Epithelial cell of prostate (primary cell): ENCODE results near the gene UPB1.

Source experiments
- DNase-seq: peaks from one replicate; pipeline ENCODE4 v3.0.0-alpha.2; 2011; ENCODE audit warnings: low read depth, low spot score
- H3K27ac ChIP-seq: fragments of 450-650 bp; 2 replicates; pipeline ENCODE4 v1.5.1; 2017; ENCODE audit warnings: mild to moderate bottlenecking

The UPB1 gene

GRCh38 chr22:24502541-24502940 is 7.4 kb downstream of the UPB1 start:
- DNase-seq, result no peak
- no peak overlapping the region for H3K27ac ChIP-seq

- H3K27ac ChIP-seq, result no peak overlapping the region
- no peak for DNase-seq
Observed at GRCh38 chr22:24503137-24503842, 8.2 kb downstream of the UPB1 start.

GRCh38 chr22:24503843-24504338 is 8.8 kb downstream of the UPB1 start:
- no peak overlapping the region for H3K27ac ChIP-seq
- DNase-seq, result no peak

- no peak overlapping the region for H3K27ac ChIP-seq
- DNase-seq, result no peak
Observed at GRCh38 chr22:24504540-24504939, 9.4 kb downstream of the UPB1 start.

- DNase-seq, result no peak
- H3K27ac ChIP-seq, result no peak overlapping the region
Observed at GRCh38 chr22:24504956-24505736, 10.0 kb downstream of the UPB1 start.

GRCh38 chr22:24506802-24507438 is 11.8 kb downstream of the UPB1 start:
- DNase-seq, result no peak
- H3K27ac ChIP-seq, result no peak overlapping the region

GRCh38 chr22:24507716-24508115 is 12.6 kb downstream of the UPB1 start:
- H3K27ac ChIP-seq, result no peak overlapping the region
- DNase-seq, result no peak

GRCh38 chr22:24510637-24511625 is 15.8 kb downstream of the UPB1 start:
- DNase-seq, result no peak
- no peak overlapping the region for H3K27ac ChIP-seq

- no peak for DNase-seq
- H3K27ac ChIP-seq, result no peak overlapping the region
Observed at GRCh38 chr22:24512043-24512442, 16.9 kb downstream of the UPB1 start.

GRCh38 chr22:24513378-24514240 is 18.5 kb downstream of the UPB1 start:
- DNase-seq, result no peak
- H3K27ac ChIP-seq, result no peak overlapping the region

GRCh38 chr22:24514241-24515026 is 19.3 kb downstream of the UPB1 start:
- no peak overlapping the region for H3K27ac ChIP-seq
- DNase-seq, result no peak

GRCh38 chr22:24515027-24515338 is 19.9 kb downstream of the UPB1 start:
- no peak overlapping the region for H3K27ac ChIP-seq
- DNase-seq, result no peak

- DNase-seq, result no peak
- no peak overlapping the region for H3K27ac ChIP-seq
Observed at GRCh38 chr22:24516301-24516737, 21.2 kb downstream of the UPB1 start.

GRCh38 chr22:24517446-24517845 is 22.3 kb downstream of the UPB1 start:
- H3K27ac ChIP-seq, result no peak overlapping the region
- DNase-seq, result no peak

GRCh38 chr22:24518228-24518627 is 23.1 kb downstream of the UPB1 start:
- no peak overlapping the region for H3K27ac ChIP-seq
- DNase-seq, result no peak

GRCh38 chr22:24518771-24519485 is 23.8 kb downstream of the UPB1 start:
- DNase-seq, result no peak
- H3K27ac ChIP-seq, result no peak overlapping the region

GRCh38 chr22:24519496-24519895 is 24.4 kb downstream of the UPB1 start:
- no peak for DNase-seq
- no peak overlapping the region for H3K27ac ChIP-seq

- DNase-seq, result peak; percentile 54
- H3K27ac ChIP-seq, result no peak overlapping the region
Observed at GRCh38 chr22:24521791-24522245, 26.7 kb downstream of the UPB1 start.
